ENCODE measurements around the gene DPM1.

The DPM1 gene

GRCh38 chr20:50929299-50930138 lies 28.8 kb downstream of the DPM1 start:
- DNase-seq: peak; percentile 93

- no peak for DNase-seq
Measured at GRCh38 chr20:50928469-50928868, 29.9 kb downstream of the DPM1 start.

- DNase-seq: no peak
Measured at GRCh38 chr20:50926530-50926929, 31.8 kb downstream of the DPM1 start.

GRCh38 chr20:50924261-50924920 lies 33.9 kb downstream of the DPM1 start:
- DNase-seq: no peak

- no peak for DNase-seq
Measured at GRCh38 chr20:50921803-50922501, 36.4 kb downstream of the DPM1 start.

GRCh38 chr20:50920997-50921396 lies 37.3 kb downstream of the DPM1 start:
- no peak for DNase-seq

GRCh38 chr20:50919567-50919966 lies 38.8 kb downstream of the DPM1 start:
- no peak for DNase-seq

- no peak for DNase-seq
Measured at GRCh38 chr20:50918403-50918802, 39.9 kb downstream of the DPM1 start.

- DNase-seq: no peak
Measured at GRCh38 chr20:50916934-50917333, 41.4 kb downstream of the DPM1 start.

GRCh38 chr20:50916257-50916656 lies 42.1 kb downstream of the DPM1 start:
- DNase-seq: no peak

- no peak for DNase-seq
Measured at GRCh38 chr20:50915424-50915823, 42.9 kb downstream of the DPM1 start.

- no peak for DNase-seq
Measured at GRCh38 chr20:50913690-50914375, 44.5 kb downstream of the DPM1 start.

GRCh38 chr20:50911716-50912115 lies 46.6 kb downstream of the DPM1 start:
- no peak for DNase-seq

- DNase-seq: no peak
Measured at GRCh38 chr20:50911030-50911429, 47.3 kb downstream of the DPM1 start.

GRCh38 chr20:50909413-50909812 lies 48.9 kb downstream of the DPM1 start:
- no peak for DNase-seq

GRCh38 chr20:50904067-50904570 lies 54.2 kb downstream of the DPM1 start:
- DNase-seq: no peak

GRCh38 chr20:50903353-50904051 lies 54.8 kb downstream of the DPM1 start:
- no peak for DNase-seq

- DNase-seq: no peak
Measured at GRCh38 chr20:50901301-50901700, 57.0 kb downstream of the DPM1 start.

GRCh38 chr20:50900261-50900660 lies 58.1 kb downstream of the DPM1 start:
- no peak for DNase-seq

GRCh38 chr20:50898475-50898874 lies 59.9 kb downstream of the DPM1 start:
- no peak for DNase-seq

- no peak for DNase-seq
Measured at GRCh38 chr20:50895111-50895830, 63.1 kb downstream of the DPM1 start.

- DNase-seq: no peak
Measured at GRCh38 chr20:50893620-50894019, 64.7 kb downstream of the DPM1 start.
